GM21381 (cell line): ENCODE data around the gene MGA.
A peak's percentile ranks its signal among the peaks of the same experiment; 100 is the strongest.

Experiments
- ATAC-seq: cut with Tn5 transposase; IDR thresholded peaks from one replicate; pipeline ENCODE4 v1.9.1; 2021; ENCODE audit warnings: mild to moderate bottlenecking, moderate library complexity; ENCODE audit not compliant: unreplicated experiment

The MGA gene

GRCh38 chr15:41656188-41656587 lies 4.0 kb upstream of the MGA start:
- ATAC-seq: no peak

GRCh38 chr15:41658689-41659088 lies 1.5 kb upstream of the MGA start:
- no peak for ATAC-seq

GRCh38 chr15:41659190-41659589 lies 1.0 kb upstream of the MGA start:
- no peak for ATAC-seq

DNA sequence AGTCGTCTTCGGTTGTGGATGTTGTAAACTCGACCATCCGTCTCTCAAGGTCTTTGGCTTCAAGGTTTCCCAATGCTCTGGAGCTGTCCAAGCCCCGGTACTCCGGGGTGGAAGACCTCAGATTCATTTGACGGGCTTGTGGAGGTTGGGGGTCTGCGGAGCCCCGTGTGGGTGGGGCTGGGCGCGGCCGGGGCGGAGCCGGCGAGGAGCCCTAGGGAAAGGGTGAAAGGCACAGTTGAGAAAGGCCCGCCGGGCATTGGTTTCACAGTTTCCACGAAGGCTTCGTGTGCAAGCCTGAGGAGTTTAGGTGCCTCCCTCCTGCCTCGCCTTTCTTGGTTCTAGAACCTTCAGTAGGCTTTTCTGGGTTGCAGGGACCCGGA lies 360 bp upstream of the MGA start:
- peak; percentile 5 for ATAC-seq

DNA sequence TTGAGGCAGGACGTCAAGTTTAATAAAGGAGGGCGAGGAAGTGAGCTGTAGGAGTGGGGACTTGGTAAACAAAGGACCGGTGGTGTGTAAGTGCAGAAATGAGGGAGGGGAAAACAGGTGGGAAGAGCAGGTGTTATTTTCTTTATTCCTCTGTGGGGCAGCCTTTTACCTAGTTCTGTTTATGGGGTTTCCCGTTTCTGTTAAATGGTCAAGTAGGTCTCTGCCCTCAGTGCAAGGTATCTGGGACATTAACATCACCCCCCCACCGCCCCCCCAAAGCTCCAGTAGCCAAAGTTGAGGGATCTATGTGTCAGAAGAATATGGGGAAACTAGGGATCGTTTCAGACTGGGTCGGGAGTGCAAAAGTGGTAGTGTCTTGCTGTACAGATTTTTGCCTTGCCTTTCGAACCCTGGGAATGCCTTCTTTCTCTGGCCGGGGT lies 893 bp downstream of the MGA start:
- ATAC-seq: peak; percentile 1

GRCh38 chr15:41661518-41662225 lies 1.5 kb downstream of the MGA start:
- ATAC-seq: no peak

- no peak for ATAC-seq
These were observed 6.2 kb downstream of the MGA start for GRCh38 chr15:41666353-41666920.

GRCh38 chr15:41669701-41670100 lies 9.5 kb downstream of the MGA start:
- ATAC-seq: no peak

DNA sequence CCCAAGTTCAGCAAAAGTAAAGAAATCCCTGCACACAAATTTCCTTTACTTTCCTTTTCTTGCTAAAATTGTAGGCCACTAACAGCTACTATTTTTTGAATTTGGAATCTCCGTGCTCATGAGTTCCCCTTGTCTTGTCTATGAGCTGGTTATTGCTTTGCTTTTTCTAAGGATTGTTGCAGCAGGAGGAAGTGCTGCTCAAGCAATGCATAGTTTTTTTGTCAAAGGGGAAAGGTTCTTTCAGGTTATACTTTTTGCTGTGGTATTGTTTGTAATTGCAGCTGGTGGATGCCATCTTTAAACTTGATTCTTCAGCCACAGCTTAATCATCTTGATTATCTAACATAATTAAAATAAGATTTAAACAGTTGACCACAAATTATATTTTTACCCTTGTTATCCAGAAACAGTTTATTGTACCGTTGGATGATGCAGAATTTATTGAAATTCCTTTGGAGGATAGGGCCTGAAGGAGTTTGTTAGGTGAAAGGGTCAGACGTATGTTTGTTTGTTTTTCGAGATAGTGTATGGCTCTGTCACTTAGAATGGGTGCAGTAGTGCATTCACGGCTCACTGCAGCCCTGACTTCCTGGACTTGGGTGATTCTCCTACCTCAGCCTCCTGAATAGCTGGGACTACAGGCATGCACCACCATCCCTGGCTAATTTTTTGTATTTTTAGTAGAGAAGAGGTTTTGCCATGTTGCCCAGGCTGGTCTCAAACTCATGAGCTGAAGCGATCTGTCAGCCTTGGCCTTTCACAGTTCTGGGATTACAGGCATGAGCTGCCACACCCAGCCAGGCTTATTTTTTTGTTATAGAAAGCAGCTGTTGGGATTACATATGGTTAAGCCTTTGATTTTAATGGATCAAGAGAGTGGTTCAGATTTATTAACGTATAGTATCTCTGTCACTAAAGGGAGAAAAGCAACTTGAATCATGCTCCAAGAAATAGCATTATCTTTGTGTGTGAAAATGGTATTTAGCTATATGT lies 11.7 kb downstream of the MGA start:
- ATAC-seq: no peak

GRCh38 chr15:41675337-41675736 lies 15.1 kb downstream of the MGA start:
- ATAC-seq: no peak

GRCh38 chr15:41678742-41679141 lies 18.5 kb downstream of the MGA start:
- ATAC-seq: no peak

- ATAC-seq: no peak
These were observed 23.8 kb downstream of the MGA start for GRCh38 chr15:41683955-41684354.

DNA sequence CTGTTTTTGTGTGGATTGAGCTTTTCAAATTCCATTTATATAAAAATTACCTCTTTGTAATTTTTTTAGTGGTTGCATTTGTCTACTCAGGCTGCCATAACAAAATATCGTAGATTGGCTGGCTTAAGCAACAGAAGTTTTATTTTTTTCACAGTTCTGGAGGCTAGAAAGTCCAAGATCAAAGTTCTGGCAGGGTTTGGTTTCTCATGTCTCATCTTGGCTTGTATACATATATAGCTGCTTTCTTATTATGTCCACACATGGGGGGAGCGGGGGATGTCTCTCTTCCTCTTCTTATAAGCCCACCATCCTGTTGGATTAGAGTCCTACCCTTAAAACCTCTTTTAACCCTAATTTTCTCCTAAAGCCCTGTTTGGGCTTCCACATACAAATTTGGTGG lies 28.5 kb downstream of the MGA start:
- no peak for ATAC-seq

DNA sequence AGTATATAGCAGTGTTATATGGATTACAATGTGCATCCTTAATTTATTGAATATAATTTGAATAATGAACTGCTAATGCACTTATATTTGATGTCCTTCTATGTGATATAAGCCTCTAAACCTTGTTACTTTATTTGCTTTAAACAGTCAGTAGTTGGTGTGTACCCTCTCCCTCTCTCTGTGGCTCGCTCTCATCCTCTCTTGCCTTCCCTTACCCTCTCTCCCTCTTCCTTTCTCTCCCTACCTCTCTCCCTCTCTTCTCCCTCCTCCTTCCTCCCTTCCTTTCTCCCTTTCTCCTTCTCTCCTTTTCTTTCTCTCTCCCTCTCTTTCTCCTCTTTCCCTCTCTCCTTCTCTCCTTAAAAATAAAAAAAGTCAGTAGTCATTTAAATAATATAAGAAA lies 28.9 kb downstream of the MGA start:
- ATAC-seq: no peak

GRCh38 chr15:41689834-41690233 lies 29.6 kb downstream of the MGA start:
- ATAC-seq: no peak

GRCh38 chr15:41690636-41691035 lies 30.4 kb downstream of the MGA start:
- ATAC-seq: no peak

- no peak for ATAC-seq
These were observed 31.3 kb downstream of the MGA start for GRCh38 chr15:41691471-41691870.

GRCh38 chr15:41692049-41692448 lies 31.8 kb downstream of the MGA start:
- ATAC-seq: no peak

DNA sequence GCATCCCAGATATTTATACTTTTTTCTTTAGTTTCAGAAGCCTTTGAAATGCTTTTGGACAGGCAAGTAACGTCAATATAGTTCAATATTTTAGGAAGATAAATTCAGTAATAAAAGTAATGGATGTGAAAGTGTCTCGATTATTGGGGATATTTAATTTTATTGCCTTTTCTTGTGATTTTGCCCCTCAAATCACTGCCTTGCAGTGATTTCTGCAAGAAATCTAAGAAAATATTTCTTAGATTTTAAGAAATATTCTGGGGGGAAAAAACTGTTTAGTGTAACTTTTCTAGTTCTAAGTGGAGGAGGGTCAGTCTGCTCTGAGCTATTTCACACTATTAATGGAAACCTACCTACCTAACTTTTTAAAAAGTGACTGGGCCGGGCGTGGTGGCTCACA lies 33.6 kb downstream of the MGA start:
- ATAC-seq: no peak

DNA sequence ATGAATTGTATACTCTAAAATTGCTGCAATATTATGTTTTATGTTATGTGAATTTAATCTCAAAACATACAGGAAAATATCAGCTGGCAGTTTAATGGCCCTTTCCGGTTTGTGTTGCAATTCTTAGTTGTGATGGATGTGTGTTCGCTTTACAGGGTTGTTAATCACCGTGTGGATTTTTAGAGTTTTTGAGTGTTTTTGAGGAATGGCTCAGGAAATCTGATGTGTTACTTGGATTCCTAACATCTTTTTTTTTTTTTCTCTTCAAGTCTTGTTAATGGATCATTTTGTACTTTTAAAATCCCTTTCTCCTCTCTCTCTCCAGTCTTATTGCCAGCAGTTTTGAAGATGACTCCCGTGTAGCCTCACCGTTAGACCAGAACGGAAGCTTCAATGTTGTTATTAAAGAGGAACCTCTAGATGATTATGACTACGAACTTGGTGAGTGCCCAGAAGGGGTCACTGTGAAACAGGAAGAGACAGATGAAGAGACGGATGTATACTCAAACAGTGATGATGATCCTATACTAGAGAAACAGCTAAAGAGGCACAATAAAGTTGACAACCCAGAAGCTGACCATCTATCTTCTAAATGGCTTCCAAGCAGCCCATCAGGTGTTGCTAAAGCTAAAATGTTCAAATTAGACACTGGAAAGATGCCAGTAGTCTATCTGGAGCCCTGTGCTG lies 35.7 kb downstream of the MGA start:
- peak; percentile 90 for ATAC-seq

DNA sequence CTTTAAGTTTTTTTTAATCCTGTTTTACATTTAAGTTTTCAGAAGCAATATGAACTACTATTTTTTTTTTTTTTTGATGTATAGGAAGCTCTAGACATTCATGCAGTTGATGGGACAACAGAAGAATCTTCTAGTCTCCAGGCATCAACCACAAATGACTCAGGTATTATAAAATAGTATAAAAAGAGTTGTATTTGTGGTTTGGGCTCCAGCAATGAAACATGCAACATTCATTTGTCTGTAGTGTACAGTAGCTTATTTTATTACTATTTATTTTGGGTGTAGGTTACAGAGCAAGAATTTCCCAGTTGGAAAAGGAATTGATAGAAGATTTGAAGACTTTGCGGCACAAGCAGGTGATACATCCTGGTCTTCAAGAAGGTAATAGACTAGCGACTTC lies 38.6 kb downstream of the MGA start:
- no peak for ATAC-seq
